Activated T-cell treated with anti-CD3 and anti-CD28 coated beads, Interleukin-2, amount 50 U/mL, for 72 hours (primary cell): ENCODE results near the gene ZDHHC14. TPM values are rescaled to one million over a fixed set of nuclear protein-coding genes. Genes with fewer than 3 reads are reported as not detected.
"Not testable (repeated sequence)": the region's sequence is repeated elsewhere in the genome, so short reads cannot be mapped to it uniquely, and the experiment has no call there.

ENCODE experiments used
- ATAC-seq, 2 donors: fragments of 150-1000 bp; cut with Tn5 transposase; replicated peaks in 1 of 2; 2 replicates each; pipeline ENCODE4 v1.10.0; 2021; ENCODE audit warnings: moderate library complexity in 2 of 2, mild to moderate bottlenecking in 1 of 2
- DNase-seq, 2 donors: peaks; one replicate each; pipeline ENCODE4 v3.0.0; 2021 to 2022; ENCODE audit warnings: mixed read lengths in 1 of 2
- H3K27ac Mint-ChIP-seq: one replicate; pipeline ENCODE4 v1.8.0; 2022; ENCODE audit warnings: mild to moderate bottlenecking, moderate library complexity, mixed read lengths
- H3K27me3 Mint-ChIP-seq: one replicate; pipeline ENCODE4 v1.8.0; 2022; ENCODE audit warnings: low read depth, mixed read lengths
- H3K36me3 Mint-ChIP-seq, 2 donors: one replicate each; pipeline ENCODE4 v1.8.0; 2022; ENCODE audit warnings: mixed read lengths in 2 of 2, mild to moderate bottlenecking in 1 of 2; ENCODE audit not compliant: insufficient read depth in 2 of 2
- H3K4me1 Mint-ChIP-seq: one replicate; pipeline ENCODE4 v1.8.0; 2022; ENCODE audit warnings: low read depth, mixed read lengths
- H3K4me3 Mint-ChIP-seq, 2 donors: one replicate each; pipeline ENCODE4 v1.8.0; 2022; ENCODE audit warnings: mild to moderate bottlenecking in 2 of 2, mixed read lengths in 2 of 2, moderate library complexity in 2 of 2
- H3K9me3 Mint-ChIP-seq, 2 donors: one replicate each; pipeline ENCODE4 v1.8.0; 2022; ENCODE audit warnings: mixed read lengths in 2 of 2
- total RNA-seq, 2 donors: library from RNA; stranded (reverse); gene quantifications; one replicate each; pipeline ENCODE4 v1.2.3, GENCODE V29; 2022

The ZDHHC14 gene
- total RNA-seq, 2 donors from 2014 or later = 10.3 to 15.4 TPM

DNA sequence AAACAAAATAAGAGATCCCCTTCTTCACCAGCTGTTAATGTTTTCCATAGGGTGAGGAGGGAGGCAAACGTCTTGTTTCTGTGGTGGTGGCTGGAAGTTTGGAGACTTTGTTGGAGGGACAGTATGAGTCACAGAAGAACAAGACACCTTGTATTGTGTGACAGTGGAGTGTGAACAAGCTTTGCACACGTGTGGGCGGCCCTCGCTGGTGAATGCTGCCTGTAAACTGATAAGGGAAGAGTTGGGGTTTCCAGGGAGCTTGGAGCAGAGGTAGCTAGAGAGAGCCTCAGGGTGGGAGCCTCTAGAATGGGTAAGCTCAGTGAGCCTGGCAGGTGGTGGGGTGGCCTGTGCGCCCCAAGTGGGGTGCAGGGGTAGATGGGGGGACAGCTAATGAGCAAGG is 78.3 kb downstream of the ZDHHC14 start:
- Mint-ChIP-seq H3K9me3 (no peaks in the 10 kb centered on the region), H3K36me3 (peaks cover 0 to 4% of the 10 kb centered on the region in 2 donors), H3K4me1 (peaks cover 72% of the 10 kb centered on the region), H3K27me3 (no peaks in the 10 kb centered on the region), H3K27ac (peak overlapping the region; percentile 18), H3K4me3 (peak overlapping the region; percentile 34 to 72)
- peak; percentile 48 to 63 for DNase-seq
- peak; percentile 32 to 41 for ATAC-seq

DNA sequence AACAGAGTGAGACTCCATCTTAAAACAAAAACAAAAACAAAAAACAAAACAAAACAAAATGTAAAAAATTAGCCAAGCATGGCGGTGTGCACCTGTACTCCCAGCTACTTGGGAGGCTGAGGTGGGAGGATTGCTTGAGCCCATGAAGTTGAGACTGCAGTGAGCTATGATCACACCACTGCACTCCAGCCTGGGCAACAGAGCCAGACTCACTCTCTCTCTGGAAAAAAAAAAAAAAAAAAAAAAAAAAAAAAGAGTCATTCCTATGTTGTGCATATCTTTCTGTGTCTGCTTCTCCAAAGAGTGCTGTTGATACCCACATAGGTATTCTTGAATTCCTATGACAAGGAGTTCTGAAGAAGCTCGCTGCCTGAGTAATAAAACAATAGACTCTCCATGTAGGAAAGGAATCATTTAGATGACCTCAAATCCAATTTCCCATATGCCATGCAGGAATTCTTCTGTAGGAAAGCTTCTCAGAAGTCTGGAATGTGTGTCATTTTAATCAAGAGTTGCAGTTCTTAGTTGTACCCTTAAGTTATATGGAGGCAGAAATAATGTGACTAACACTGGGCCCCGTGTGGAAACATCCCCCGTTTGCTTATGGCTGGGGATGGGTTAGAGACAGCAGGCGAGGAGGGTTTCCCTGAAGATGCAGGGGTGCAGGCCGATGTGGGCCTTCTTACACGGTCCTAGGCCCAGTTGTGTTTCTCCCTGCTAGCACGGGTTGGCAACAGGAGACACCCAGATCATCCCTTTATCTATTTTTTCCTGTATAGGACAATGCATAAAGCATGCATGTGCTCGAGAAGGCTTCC is 79.4 kb downstream of the ZDHHC14 start:
- peak; percentile 38 to 43 for ATAC-seq
- no peak for DNase-seq
- Mint-ChIP-seq H3K27me3 (no peaks in the 10 kb centered on the region), H3K36me3 (peaks cover 0 to 4% of the 10 kb centered on the region in 2 donors), H3K4me1 (peaks cover 79% of the 10 kb centered on the region), H3K27ac (peak overlapping the region; percentile 80), H3K9me3 (no peaks in the 10 kb centered on the region), H3K4me3 (peak overlapping the region; percentile 63 to 67)

DNA sequence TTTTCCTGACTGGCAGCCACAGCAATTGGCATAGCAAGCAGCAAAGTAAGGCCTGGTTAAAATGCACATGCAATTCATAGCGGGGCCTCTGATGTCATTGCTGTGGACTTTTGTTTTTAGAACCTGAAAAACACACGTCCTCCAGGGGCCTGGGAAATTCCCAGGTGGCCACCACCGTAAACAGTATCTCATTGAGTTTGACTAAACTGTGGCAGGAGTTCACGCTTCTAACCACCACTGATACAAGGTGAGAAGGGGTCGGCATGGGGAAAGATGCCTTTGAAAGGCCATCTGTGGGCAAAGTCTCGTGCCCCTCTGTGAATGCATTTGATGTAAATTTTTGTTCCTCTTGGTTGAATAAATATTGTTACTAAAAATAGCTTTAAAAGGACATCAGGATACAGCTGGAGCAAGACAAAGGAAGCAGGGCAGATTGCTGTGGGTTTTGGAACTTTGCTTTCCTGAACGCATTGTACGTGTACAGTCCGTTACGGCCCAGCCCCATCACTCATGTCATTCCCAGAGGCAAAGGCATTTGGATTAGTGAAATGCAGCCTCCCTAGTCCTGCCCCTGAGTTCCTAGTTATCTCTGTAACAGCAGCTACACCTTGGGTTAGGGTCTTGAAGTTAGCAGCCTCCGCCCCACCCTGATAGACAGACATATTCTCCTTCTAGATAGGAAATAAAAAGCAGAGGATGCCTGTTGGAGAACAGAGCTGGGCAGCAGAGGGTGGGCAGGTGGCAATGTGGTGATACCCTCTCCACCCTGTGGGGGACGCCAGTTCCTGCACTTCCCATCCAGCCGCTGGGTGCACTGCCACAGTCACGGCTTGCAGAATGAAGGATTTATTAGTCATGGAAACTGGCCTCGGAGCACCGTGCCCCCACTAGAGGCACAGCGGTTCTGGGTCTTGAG is 80.3 kb downstream of the ZDHHC14 start:
- Mint-ChIP-seq H3K36me3 (peaks cover 0 to 2% of the 10 kb centered on the region in 2 donors), H3K4me3 (peak overlapping the region; percentile 63 to 67), H3K27me3 (no peaks in the 10 kb centered on the region), H3K9me3 (no peaks in the 10 kb centered on the region), H3K27ac (peak overlapping the region; percentile 80), H3K4me1 (peaks cover 77% of the 10 kb centered on the region)
- ATAC-seq = peak; percentile 86 to 87
- DNase-seq = peak; percentile 85 to 91

DNA sequence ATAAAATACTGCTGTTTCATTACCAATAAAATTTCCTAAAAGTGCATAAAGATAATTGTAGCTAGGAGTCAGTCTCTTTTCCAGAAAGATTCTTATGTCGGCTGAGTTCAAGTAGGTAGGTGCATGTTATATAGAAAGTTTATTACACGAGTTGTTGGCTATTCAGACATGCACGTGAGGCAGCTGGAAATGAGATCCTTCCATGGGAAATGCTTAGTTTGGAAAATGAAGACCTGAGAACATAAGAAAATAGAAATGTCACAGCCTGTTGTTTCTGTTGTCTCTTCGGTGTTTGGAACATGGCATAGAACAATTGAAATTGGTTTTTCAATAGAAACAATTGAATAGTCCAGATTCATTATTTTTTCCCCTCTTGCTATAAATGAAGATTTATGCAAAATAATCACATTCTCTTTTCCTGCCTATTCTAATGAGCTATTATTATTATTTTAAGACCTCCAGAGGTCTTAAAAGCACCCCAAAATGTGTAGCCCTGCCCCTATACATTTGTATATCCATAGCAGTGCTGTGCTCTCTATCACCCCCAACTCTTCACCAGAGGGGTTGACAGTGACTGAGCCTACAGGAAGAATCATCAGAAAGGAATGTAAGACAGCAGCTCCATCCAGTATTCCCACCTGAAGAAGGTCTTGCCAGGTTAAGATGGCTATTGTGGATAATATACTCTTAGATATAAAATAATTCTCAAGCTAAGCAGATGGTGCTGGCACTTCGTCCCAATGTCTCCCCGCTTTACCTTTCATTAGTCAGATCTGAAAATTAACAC is 82.2 kb downstream of the ZDHHC14 start:
- no peak for DNase-seq
- H3K27me3 Mint-ChIP-seq = no peaks in the 10 kb centered on the region
- no peak overlapping the region for H3K27ac Mint-ChIP-seq
- H3K36me3 Mint-ChIP-seq = peaks cover 0 to 1% of the 10 kb centered on the region in 2 donors
- H3K4me1 Mint-ChIP-seq = peaks cover 66% of the 10 kb centered on the region
- ATAC-seq = no peak
- no peak overlapping the region for H3K4me3 Mint-ChIP-seq
- H3K9me3 Mint-ChIP-seq = no peaks in the 10 kb centered on the region

DNA sequence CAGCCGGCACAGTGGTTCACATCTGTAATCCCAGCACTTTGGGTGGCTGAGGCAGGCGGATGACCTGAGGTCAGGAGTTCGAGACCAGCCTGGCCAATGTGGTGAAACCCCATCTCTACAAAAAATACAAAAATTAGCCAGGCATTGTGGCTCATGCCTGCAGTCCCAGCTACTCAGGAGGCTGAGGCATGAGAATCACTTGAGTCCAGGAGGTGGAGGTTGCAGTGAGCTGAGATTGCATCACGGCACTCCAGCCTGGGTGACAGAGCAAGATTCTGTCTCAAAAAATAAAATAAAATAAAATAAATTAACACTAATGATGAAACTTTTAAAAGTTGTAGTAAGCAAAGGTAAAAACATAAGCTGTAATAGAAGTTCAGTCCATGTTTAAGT is 82.7 kb downstream of the ZDHHC14 start:
- not testable (repeated sequence) for DNase-seq, H3K9me3 Mint-ChIP-seq, H3K27me3 Mint-ChIP-seq, H3K27ac Mint-ChIP-seq, H3K36me3 Mint-ChIP-seq, ATAC-seq, H3K4me3 Mint-ChIP-seq
- H3K4me1 Mint-ChIP-seq = peaks cover 71% of the 10 kb centered on the region

DNA sequence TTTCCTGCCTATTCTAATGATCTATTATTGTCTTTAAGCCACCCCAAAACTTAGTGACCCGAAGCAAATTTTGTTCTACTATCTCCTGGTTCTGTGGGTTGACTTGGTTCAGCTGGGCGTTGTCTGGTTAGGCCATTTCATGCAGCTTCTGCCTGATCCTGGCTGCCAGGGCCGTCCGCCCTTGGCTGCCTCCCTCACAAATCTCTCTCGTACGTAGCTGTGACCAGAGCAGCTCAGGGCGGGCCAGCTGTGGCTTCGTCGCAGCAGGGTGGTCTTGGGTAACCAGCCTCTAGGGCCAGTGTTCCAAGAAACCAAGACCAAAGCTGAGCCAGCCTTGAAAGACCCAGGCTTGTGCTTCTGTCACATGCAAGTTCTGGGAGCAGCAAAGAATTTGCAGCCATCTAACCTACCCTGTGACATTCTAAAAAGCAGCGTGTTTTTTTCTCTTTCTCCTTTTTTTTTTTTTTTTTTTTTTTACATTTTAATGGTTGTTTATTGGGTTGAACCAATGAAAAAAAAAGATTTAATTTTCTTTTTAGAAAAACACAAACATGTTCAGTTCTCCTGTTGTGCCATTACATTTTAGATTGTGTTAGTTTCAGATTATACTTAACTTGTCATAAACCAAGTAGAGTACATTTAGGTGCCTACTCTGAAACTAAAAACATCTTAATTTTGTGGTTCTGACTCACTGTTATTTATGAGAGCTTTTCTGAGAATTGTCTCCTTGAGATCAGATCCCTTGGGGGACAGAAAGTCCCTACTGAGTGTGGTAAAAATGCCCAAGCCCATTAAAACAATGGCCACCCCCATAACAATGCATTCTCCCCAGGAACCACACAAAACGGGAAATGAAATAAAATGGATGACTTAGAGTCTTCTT is 83.9 kb downstream of the ZDHHC14 start:
- peak overlapping the region; percentile 54 to 70 for H3K4me3 Mint-ChIP-seq
- DNase-seq (peak; percentile 31 to 42), ATAC-seq (peak; percentile 56 to 66)
- no peaks in the 10 kb centered on the region for H3K27me3 Mint-ChIP-seq
- H3K4me1 Mint-ChIP-seq = peaks cover 67% of the 10 kb centered on the region
- H3K27ac Mint-ChIP-seq = peak overlapping the region; percentile 66
- H3K9me3 Mint-ChIP-seq = no peaks in the 10 kb centered on the region
- no peaks in the 10 kb centered on the region for H3K36me3 Mint-ChIP-seq

DNA sequence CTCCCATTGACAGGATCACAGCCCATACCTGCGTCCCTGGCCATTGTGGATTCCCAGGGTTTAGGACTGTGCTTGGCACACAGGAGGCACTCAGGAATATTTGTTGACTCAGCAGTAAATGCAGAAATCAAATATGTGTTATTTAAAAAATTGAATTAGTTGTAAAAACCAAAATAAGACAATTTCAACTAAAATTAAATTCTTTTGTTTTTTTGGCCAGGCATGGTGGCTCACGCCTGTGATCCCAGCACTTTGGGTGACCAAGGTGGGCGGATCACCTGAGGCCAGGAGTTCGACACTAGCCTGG is 85.3 kb downstream of the ZDHHC14 start:
- no peak for ATAC-seq
- H3K4me1 Mint-ChIP-seq = peaks cover 53% of the 10 kb centered on the region
- H3K36me3 Mint-ChIP-seq = no peaks in the 10 kb centered on the region
- DNase-seq = no peak
- H3K9me3 Mint-ChIP-seq = no peaks in the 10 kb centered on the region
- H3K4me3 Mint-ChIP-seq = no peak overlapping the region
- no peaks in the 10 kb centered on the region for H3K27me3 Mint-ChIP-seq
- H3K27ac Mint-ChIP-seq = no peak overlapping the region

DNA sequence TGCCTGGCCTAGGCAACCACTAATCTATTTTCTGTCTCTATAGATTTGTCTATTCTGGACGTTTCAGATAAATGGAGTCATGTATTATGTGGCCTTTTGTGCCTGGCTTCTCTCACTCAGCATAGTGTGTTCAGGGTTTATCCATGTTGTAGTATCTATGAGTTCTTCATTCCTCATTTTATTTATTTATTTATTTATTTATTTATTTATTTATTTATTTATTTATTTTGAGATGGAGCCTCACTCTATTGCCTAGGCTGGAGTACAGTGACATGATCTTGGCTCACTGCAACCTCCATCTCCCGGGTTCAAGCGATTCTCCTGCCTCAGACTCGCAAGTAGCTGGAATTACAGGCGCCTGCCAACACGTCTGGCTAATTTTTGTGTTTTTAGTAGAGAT is 86.3 kb downstream of the ZDHHC14 start:
- H3K4me3 Mint-ChIP-seq, H3K27ac Mint-ChIP-seq, ATAC-seq, H3K9me3 Mint-ChIP-seq, H3K27me3 Mint-ChIP-seq, DNase-seq, H3K36me3 Mint-ChIP-seq: not testable (repeated sequence)
- H3K4me1 Mint-ChIP-seq = peaks cover 52% of the 10 kb centered on the region

DNA sequence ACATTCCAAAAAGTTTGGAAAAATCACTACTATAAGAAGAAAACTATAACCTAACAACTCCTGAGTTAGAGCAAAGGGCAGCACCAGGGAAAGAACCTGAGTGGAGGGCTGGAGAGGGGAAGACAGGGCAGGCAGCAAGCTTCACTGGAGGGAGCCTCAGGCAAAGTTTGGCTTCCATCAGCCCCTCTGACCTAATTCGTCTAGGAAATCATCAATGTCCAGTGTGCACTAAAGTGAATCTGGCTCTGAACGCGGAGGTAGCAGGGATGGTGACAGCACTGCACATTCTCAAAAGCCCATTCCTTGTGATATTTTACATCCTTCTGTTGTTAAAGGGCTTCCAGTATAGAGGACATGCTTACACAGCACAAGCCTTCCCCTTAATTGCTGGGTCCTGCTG is 87.1 kb downstream of the ZDHHC14 start:
- H3K27me3 Mint-ChIP-seq = no peaks in the 10 kb centered on the region
- no peaks in the 10 kb centered on the region for H3K9me3 Mint-ChIP-seq
- no peak overlapping the region for H3K27ac Mint-ChIP-seq
- H3K4me3 Mint-ChIP-seq = no peak overlapping the region
- H3K4me1 Mint-ChIP-seq = peaks cover 46% of the 10 kb centered on the region
- no peaks in the 10 kb centered on the region for H3K36me3 Mint-ChIP-seq
- DNase-seq = no peak
- no peak for ATAC-seq

DNA sequence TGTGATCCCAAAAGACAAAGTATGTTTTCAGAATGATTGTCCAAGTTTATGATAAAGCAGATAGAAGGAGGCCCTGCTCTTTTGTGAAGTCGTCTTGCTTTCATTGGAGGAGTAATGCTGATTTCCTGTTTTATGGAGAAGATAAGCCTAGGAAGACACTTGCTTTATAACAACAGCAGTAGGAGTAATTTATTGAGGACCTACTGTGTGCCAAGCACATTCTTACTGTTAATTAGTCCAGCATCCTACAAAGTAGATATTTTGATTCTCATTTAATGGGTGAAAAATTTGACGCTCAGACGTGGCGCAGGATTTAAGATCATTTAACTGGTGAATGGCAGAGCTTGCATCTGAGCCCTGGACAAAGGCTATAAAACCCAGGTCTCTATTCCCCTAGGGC is 87.6 kb downstream of the ZDHHC14 start:
- no peak for DNase-seq
- no peak overlapping the region for H3K27ac Mint-ChIP-seq
- ATAC-seq = no peak
- H3K9me3 Mint-ChIP-seq = no peaks in the 10 kb centered on the region
- no peak overlapping the region for H3K4me3 Mint-ChIP-seq
- H3K4me1 Mint-ChIP-seq = peaks cover 40% of the 10 kb centered on the region
- no peaks in the 10 kb centered on the region for H3K36me3 Mint-ChIP-seq
- H3K27me3 Mint-ChIP-seq = no peaks in the 10 kb centered on the region

DNA sequence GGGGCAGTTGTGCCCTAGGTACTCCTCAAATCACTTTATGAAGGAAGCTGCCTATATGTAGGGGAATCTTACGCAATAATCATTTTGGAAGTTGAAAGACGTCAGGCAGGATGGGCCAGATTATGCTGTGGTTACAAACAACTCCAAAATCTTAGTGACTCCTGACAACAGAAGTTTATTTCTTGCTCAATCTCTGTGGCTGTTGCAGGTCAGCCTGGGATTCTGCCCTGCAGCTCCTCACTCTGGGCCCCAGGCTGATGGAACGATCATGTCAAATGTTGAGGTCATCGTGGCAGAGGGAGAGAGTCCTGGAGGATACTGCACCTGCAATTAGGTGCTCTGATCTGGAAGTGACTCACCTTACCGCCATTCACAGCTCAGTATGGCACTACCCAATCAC is 88.4 kb downstream of the ZDHHC14 start:
- no peak for ATAC-seq
- H3K36me3 Mint-ChIP-seq = no peaks in the 10 kb centered on the region
- no peaks in the 10 kb centered on the region for H3K9me3 Mint-ChIP-seq
- H3K27ac Mint-ChIP-seq = no peak overlapping the region
- no peak overlapping the region for H3K4me3 Mint-ChIP-seq
- DNase-seq = no peak
- no peaks in the 10 kb centered on the region for H3K27me3 Mint-ChIP-seq
- peaks cover 40% of the 10 kb centered on the region for H3K4me1 Mint-ChIP-seq

DNA sequence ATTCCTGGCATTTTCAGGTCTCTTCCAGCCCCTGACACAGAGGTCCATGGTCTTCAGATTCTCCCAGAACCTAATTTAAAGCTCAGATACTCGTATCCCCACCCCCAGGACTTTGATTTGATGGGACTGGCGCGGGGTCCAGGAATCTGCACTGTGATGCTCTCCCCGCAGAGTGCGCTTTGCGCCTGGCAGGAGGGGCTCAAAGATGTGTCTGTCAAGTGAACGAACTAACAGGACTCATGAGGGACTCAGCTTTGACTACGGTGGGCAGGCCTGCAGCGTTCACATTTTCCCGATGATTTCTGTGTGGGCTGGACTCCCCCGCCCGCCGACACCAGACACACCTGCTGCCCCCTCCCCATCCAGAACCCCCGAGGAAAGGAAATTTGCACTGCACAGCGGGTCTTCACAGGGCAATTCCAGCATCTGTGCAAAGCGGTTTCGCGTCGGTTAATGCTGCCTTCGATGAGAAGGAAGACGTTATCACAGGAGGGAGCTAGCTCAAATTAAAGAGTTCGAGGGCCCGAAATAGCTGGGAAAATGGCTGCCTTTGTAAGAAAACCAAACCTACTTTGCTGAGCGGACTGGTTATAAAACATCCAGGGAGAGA is 90.2 kb downstream of the ZDHHC14 start:
- peaks cover 7% of the 10 kb centered on the region for H3K27me3 Mint-ChIP-seq
- H3K36me3 Mint-ChIP-seq = no peaks in the 10 kb centered on the region
- no peak overlapping the region for H3K27ac Mint-ChIP-seq
- ATAC-seq = no peak
- peaks cover 33% of the 10 kb centered on the region for H3K4me1 Mint-ChIP-seq
- no peak for DNase-seq
- H3K9me3 Mint-ChIP-seq = peaks cover 0 to 2% of the 10 kb centered on the region in 2 donors
- H3K4me3 Mint-ChIP-seq = no peak overlapping the region
